MM.1S (cell line): ENCODE results near the gene POLR3A.

Experiments used
- CTCF ChIP-seq: fragments of 300-600 bp; sonication (generic); IDR thresholded peaks from 2 replicates; pipeline ENCODE4 v1.5.1; 2016; ENCODE audit warnings: antibody characterized with exemption, low read length, mixed read lengths
- EZH2 ChIP-seq: fragments of 300-600 bp; sonication (generic); optimal IDR thresholded peaks from 2 replicates; pipeline ENCODE3; 2017; ENCODE audit warnings: low read depth, mild to moderate bottlenecking, antibody characterized with exemption, low read length, mixed read lengths
- EZH2phosphoT487 ChIP-seq: fragments of 300-600 bp; sonication (generic); IDR thresholded peaks from 2 replicates; pipeline ENCODE4 v1.6.1; 2018; ENCODE audit warnings: antibody characterized with exemption, low read length

- TF ChIP-seq CTCF: no peak
- no peak for TF ChIP-seq EZH2phosphoT487
- no peak for TF ChIP-seq EZH2
These were observed 26.6 kb downstream of the POLR3A start for GRCh38 chr10:78002541-78003288.
